PC-9 (cell line): ENCODE data around the gene BCAR3. TPM values are rescaled to one million over a fixed set of nuclear protein-coding genes. Genes with fewer than 3 reads are reported as not detected.

ENCODE experiments used
- BruUV-seq: library from RNA; stranded (reverse); fragments of 400-500 nt; replicated peaks from 2 replicates; lab custom pipeline; 2021; lab: Mats Ljungman, UMichigan
- CTCF ChIA-PET: fragments of 300-600 bp; sonication (Branson Sonifier 250); formaldehyde crosslinking; loops from one replicate; lab custom pipeline; 2022; ENCODE audit warnings: antibody characterized with exemption; lab: Charles Lee
- POLR2A ChIA-PET: fragments of 300-600 bp; sonication (Branson Sonifier 250); formaldehyde crosslinking; loops from one replicate; lab custom pipeline; 2022; ENCODE audit warnings: antibody characterized with exemption; ENCODE audit not compliant: unreplicated experiment; lab: Charles Lee
- DNase-seq, 2 experiments: peaks; one replicate each; pipeline versions ENCODE4 v3.0.0 to v3.0.0-alpha.2; 2015 to 2022; ENCODE audit warnings: mixed read lengths in 1 of 2
- H2AFZ ChIP-seq: fragments of 200-600 bp; sonication (generic); 2 replicates; pipeline ENCODE4 v1.8.1; 2017; ENCODE audit warnings: antibody characterized with exemption
- H3F3A ChIP-seq: fragments of 200-600 bp; sonication (generic); 2 replicates; pipeline ENCODE4 v1.8.1; 2017; ENCODE audit warnings: antibody characterized with exemption, mild to moderate bottlenecking, low read depth; ENCODE audit not compliant: insufficient read depth
- H3K27ac ChIP-seq: fragments of 200-600 bp; sonication (generic); 2 replicates; pipeline ENCODE4 v1.6.1; 2016; ENCODE audit warnings: mixed run types
- H3K27me3 ChIP-seq: fragments of 200-600 bp; sonication (generic); 2 replicates; pipeline ENCODE4 v1.6.1; 2016; ENCODE audit warnings: low read depth, mixed run types; ENCODE audit not compliant: insufficient read depth
- H3K36me3 ChIP-seq: fragments of 200-600 bp; sonication (generic); 2 replicates; pipeline ENCODE4 v1.6.1; 2016; ENCODE audit warnings: low read depth, mixed run types
- H3K4me1 ChIP-seq: fragments of 200-600 bp; sonication (generic); replicated peaks from 2 replicates; pipeline ENCODE4 v1.6.1; 2016; ENCODE audit warnings: mixed run types; ENCODE audit not compliant: insufficient read depth
- H3K4me2 ChIP-seq: fragments of 200-600 bp; sonication (generic); 2 replicates; pipeline ENCODE4 v1.6.1; 2017; ENCODE audit warnings: mixed run types
- H3K4me3 ChIP-seq: fragments of 200-600 bp; sonication (generic); 2 replicates; pipeline ENCODE4 v1.6.1; 2016; ENCODE audit warnings: mixed run types
- H3K79me2 ChIP-seq: fragments of 200-600 bp; sonication (generic); 2 replicates; pipeline ENCODE4 v1.6.1; 2017; ENCODE audit warnings: low read depth, mixed run types
- H3K9me2 ChIP-seq: fragments of 200-600 bp; sonication (generic); 2 replicates; pipeline ENCODE4 v1.8.1; 2017; ENCODE audit warnings: mild to moderate bottlenecking; ENCODE audit not compliant: insufficient read depth
- H3K9me3 ChIP-seq: fragments of 200-600 bp; sonication (generic); 2 replicates; pipeline ENCODE4 v1.8.1; 2016; ENCODE audit warnings: low read depth; ENCODE audit not compliant: insufficient read depth
- H4K20me1 ChIP-seq: fragments of 200-600 bp; sonication (generic); 2 replicates; pipeline ENCODE4 v1.8.1; 2017; ENCODE audit not compliant: insufficient read depth
- CTCF ChIP-seq: fragments of 200-600 bp; sonication (generic); conservative IDR thresholded peaks from 2 replicates; pipeline ENCODE4 v1.6.1; 2017; ENCODE audit warnings: mixed run types, antibody characterized with exemption, mild to moderate bottlenecking, moderate library complexity
- EZH2 ChIP-seq: fragments of 200-600 bp; sonication (generic); IDR thresholded peaks from 2 replicates; pipeline ENCODE4 v1.8.0; 2017; ENCODE audit warnings: antibody characterized with exemption, low read depth
- intact Hi-C: fragments of 100-400 bp; cut with micrococcal nuclease; formaldehyde crosslinking; loops from one replicate; pipeline ENCODE4 v1.10.0; 2022; ENCODE audit not compliant: unreplicated experiment
- total RNA-seq: library from RNA; stranded (reverse); gene quantifications from 2 replicates; pipeline ENCODE4 v1.2.3, GENCODE V29; 2021

BCAR3 gene
- total RNA-seq, 1 experiment from 2014 or later, result 70.0 TPM

- DNase-seq, result no peak
- intact Hi-C loops, result no loop called here
- Histone ChIP-seq H4K20me1 (peaks cover 100% of the 10 kb centered on the region), H3K79me2 (peaks cover 100% of the 10 kb centered on the region), H3K36me3 (peaks cover 81% of the 10 kb centered on the region), H3K27me3 (no peaks in the 10 kb centered on the region), H2AFZ (no peak overlapping the region), H3K4me3 (no peak overlapping the region), H3K9me3 (no peaks in the 10 kb centered on the region; the same call in 1 of the 2 replicates), H3K9me2 (no peaks in the 10 kb centered on the region), H3K27ac (peak overlapping the region; percentile 81), H3K4me2 (peak overlapping the region; percentile 60), H3K4me1 (peaks cover 100% of the 10 kb centered on the region), H3F3A (peaks cover 97% of the 10 kb centered on the region)
- no peak for TF ChIP-seq EZH2
- no peak for TF ChIP-seq CTCF
- ChIA-PET POLR2A (interaction anchor here (0.6 to 0.7 kb wide), 2 partner anchors 15 to 55 kb away, joined by 4 to 5 read pairs; no protein-coding TSS in a partner anchor), CTCF (no interaction called here)
- no TSS peak for BruUV-seq
Measured at GRCh38 chr1:93623436-93623835, 58.2 kb downstream of the BCAR3 start.

- peak overlapping the region; percentile 81 for H3K27ac ChIP-seq
- H3K79me2 ChIP-seq, result peaks cover 100% of the 10 kb centered on the region
- POLR2A ChIA-PET, result interaction anchor here (0.5 kb wide), 1 partner anchor 180 kb away, joined by 3 read pairs; no protein-coding TSS in a partner anchor
- BruUV-seq, result no TSS peak
- H3F3A ChIP-seq, result peaks cover 97% of the 10 kb centered on the region
- H3K4me2 ChIP-seq, result peak overlapping the region; percentile 60
- peaks cover 100% of the 10 kb centered on the region for H3K4me1 ChIP-seq
- H3K4me3 ChIP-seq, result no peak overlapping the region
- H2AFZ ChIP-seq, result no peak overlapping the region
- no peaks in the 10 kb centered on the region for H3K27me3 ChIP-seq
- H4K20me1 ChIP-seq, result peaks cover 97% of the 10 kb centered on the region
- TF ChIP-seq EZH2, result no peak
- TF ChIP-seq CTCF, result no peak
- H3K36me3 ChIP-seq, result peaks cover 76% of the 10 kb centered on the region
- H3K9me2 ChIP-seq, result no peaks in the 10 kb centered on the region
- no peak for DNase-seq
- CTCF ChIA-PET, result no interaction called here
- no peaks in the 10 kb centered on the region; the same call in 1 of the 2 replicates for H3K9me3 ChIP-seq
- intact Hi-C loops, result no loop called here
Measured at GRCh38 chr1:93621246-93621645, 60.4 kb downstream of the BCAR3 start.

- Histone ChIP-seq H3K9me2 (no peaks in the 10 kb centered on the region), H3K4me3 (no peak overlapping the region), H3K79me2 (peaks cover 100% of the 10 kb centered on the region), H3K9me3 (no peaks in the 10 kb centered on the region; the same call in 1 of the 2 replicates), H3F3A (peaks cover 97% of the 10 kb centered on the region), H3K27me3 (no peaks in the 10 kb centered on the region), H3K4me1 (peaks cover 100% of the 10 kb centered on the region), H3K4me2 (peak overlapping the region; percentile 60), H2AFZ (no peak overlapping the region), H3K27ac (peak overlapping the region; percentile 81), H3K36me3 (peaks cover 74% of the 10 kb centered on the region), H4K20me1 (peaks cover 97% of the 10 kb centered on the region)
- intact Hi-C loops, result no loop called here
- ChIA-PET POLR2A (interaction anchor here (0.5 kb wide), 1 partner anchor 181 kb away, joined by 3 read pairs; no protein-coding TSS in a partner anchor), CTCF (no interaction called here)
- BruUV-seq, result no TSS peak
- peak; percentile 83 to 85 for DNase-seq
- no peak for TF ChIP-seq EZH2
- no peak for TF ChIP-seq CTCF
Measured at GRCh38 chr1:93620841-93621210, 60.8 kb downstream of the BCAR3 start.
